Activated naive CD4-positive, alpha-beta T cell treated with anti-CD3 and anti-CD28 coated beads, Interleukin-2, amount 10 ng/mL, durations not matched to agents 7 days and 5 days (primary cell): Measurements from ENCODE around the gene ACAT1.
"Not testable (repeated sequence)": the region's sequence is repeated elsewhere in the genome, so short reads cannot be mapped to it uniquely, and the experiment has no call there.

Source experiments
- CTCF ChIA-PET: fragments of 350-600 bp; sonication (Branson Sonifier 250); formaldehyde crosslinking; loops from one replicate; lab custom pipeline; 2021; ENCODE audit warnings: antibody characterized with exemption; lab: Charles Lee
- DNase-seq: peaks from one replicate; pipeline ENCODE4 v3.0.0-alpha.2; 2020
- H3K27ac Mint-ChIP-seq: one replicate; pipeline ENCODE4 v1.8.0; 2021; ENCODE audit warnings: mild to moderate bottlenecking, moderate library complexity, mixed read lengths
- H3K27me3 Mint-ChIP-seq: one replicate; pipeline ENCODE4 v1.8.0; 2021; ENCODE audit warnings: mild to moderate bottlenecking, mixed read lengths
- H3K36me3 Mint-ChIP-seq: one replicate; pipeline ENCODE4 v1.8.0; 2021; ENCODE audit warnings: mixed read lengths
- H3K4me1 Mint-ChIP-seq: one replicate; pipeline ENCODE4 v1.8.0; 2021; ENCODE audit warnings: mixed read lengths
- H3K4me3 Mint-ChIP-seq: one replicate; pipeline ENCODE4 v1.8.0; 2021; ENCODE audit warnings: mild to moderate bottlenecking, moderate library complexity, mixed read lengths
- H3K9me3 Mint-ChIP-seq: one replicate; pipeline ENCODE4 v1.8.0; 2021; ENCODE audit warnings: mixed read lengths

ACAT1 gene

DNA sequence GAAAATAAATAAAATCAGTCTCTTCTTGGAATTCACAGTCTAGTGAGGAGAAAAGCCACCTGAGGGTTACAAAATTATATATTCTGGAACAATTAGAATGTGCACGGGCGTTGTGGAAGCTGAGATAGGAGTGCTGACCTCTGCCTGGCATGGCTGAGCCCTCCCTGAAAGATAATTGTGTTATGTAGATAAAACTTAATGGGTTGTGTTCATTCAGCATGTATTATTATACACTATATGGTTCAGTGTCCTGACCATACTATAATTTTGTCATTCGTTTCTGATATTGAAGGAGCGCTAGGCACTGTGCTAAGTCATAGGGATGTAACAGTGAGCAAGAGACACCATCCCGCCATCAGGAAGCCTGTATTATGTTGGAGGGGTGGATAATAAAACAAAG is 3.7 kb downstream of the ACAT1 start:
- Mint-ChIP-seq H3K36me3 (peaks cover 31% of the 10 kb centered on the region), H3K4me3 (no peak overlapping the region), H3K4me1 (peaks cover 47% of the 10 kb centered on the region), H3K27me3 (no peaks in the 10 kb centered on the region), H3K27ac (peak overlapping the region; percentile 53), H3K9me3 (no peaks in the 10 kb centered on the region)
- no peak for DNase-seq
- CTCF ChIA-PET, result interaction anchor here (0.5 kb wide), 1 partner anchor 523 kb away, joined by 3 read pairs; no protein-coding TSS in a partner anchor

DNA sequence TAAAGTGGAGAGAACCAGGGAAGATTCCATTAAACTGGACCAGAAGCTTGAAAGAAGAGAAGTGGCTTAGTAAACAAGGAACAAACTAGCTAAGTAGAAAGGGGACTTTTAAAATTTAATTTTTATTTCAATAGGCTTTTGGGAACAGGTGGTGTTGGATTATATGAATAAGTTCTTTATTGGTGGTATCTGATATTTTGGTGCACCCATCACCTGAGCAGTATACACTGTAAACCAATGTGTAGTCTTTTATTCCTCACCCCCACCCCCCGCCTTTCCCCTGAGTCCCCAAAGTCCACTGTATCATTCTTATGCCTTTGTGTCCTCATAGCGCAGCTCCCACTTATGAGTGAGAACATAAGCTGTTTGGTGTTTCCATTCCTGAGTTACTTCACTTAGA is 7.4 kb downstream of the ACAT1 start:
- CTCF ChIA-PET, result interaction anchor here (1.0 kb wide), 1 partner anchor 10 kb away, joined by 4 read pairs; no protein-coding TSS in a partner anchor
- H3K36me3 Mint-ChIP-seq, result peaks cover 38% of the 10 kb centered on the region
- peaks cover 18% of the 10 kb centered on the region for H3K4me1 Mint-ChIP-seq
- no peaks in the 10 kb centered on the region for H3K9me3 Mint-ChIP-seq
- DNase-seq, result no peak
- H3K4me3 Mint-ChIP-seq, result no peak overlapping the region
- H3K27ac Mint-ChIP-seq, result no peak overlapping the region
- H3K27me3 Mint-ChIP-seq, result no peaks in the 10 kb centered on the region

DNA sequence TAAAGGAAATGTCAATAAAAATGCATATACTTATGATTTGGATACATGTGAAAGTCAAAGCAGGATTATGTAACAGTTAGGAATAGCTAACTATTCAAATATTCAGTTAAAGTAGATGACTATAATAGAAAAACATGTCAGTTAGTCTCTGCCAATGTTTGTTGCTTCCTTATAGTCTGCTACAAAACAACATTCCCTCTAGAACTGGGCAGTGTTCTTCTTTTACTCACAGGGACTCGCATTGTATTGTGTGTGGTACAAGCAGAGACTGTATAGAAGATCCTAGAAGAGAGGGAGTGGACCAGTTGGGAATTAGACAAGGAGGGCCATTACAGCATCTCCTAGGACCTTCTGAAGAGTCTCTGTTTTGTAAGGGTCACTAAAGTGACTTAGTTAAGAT is 10.6 kb downstream of the ACAT1 start:
- CTCF ChIA-PET, result no interaction called here
- Mint-ChIP-seq H3K4me1 (peaks cover 4% of the 10 kb centered on the region), H3K27me3 (no peaks in the 10 kb centered on the region), H3K36me3 (peaks cover 34% of the 10 kb centered on the region), H3K4me3 (no peak overlapping the region), H3K9me3 (no peaks in the 10 kb centered on the region), H3K27ac (no peak overlapping the region)
- no peak for DNase-seq

DNA sequence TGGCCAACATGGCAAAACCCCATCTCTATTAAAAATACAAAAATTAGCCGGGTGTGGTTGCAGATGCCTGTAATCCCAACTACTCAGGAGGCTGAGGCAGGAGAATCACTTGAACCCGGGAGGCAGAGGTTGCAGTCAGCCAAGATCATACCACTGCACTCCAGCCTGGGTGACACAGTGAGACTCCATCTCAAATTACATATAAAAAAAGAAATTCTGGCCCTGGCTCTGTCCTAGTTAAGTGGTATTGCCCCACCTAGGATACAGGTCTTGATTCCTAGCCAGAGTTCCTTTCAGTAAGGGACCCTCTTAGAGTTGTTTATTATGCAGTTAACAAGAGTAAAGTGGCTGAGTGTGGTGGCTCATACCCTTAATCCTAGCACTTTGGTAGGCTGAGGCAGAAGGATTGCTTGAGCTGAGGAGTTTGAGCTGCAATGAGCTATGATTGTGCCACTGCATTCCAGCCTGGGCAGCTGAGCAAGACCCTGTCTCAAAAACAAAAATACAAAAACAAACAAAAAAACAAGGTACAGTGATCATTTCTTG is 11.7 kb downstream of the ACAT1 start:
- H3K27ac Mint-ChIP-seq, H3K4me1 Mint-ChIP-seq, H3K4me3 Mint-ChIP-seq, H3K9me3 Mint-ChIP-seq, H3K27me3 Mint-ChIP-seq, DNase-seq: not testable (repeated sequence)
- CTCF ChIA-PET, result interaction anchor here (0.6 kb wide), 1 partner anchor 39 kb away, joined by 3 read pairs; no protein-coding TSS in a partner anchor
- H3K36me3 Mint-ChIP-seq, result peaks cover 32% of the 10 kb centered on the region

DNA sequence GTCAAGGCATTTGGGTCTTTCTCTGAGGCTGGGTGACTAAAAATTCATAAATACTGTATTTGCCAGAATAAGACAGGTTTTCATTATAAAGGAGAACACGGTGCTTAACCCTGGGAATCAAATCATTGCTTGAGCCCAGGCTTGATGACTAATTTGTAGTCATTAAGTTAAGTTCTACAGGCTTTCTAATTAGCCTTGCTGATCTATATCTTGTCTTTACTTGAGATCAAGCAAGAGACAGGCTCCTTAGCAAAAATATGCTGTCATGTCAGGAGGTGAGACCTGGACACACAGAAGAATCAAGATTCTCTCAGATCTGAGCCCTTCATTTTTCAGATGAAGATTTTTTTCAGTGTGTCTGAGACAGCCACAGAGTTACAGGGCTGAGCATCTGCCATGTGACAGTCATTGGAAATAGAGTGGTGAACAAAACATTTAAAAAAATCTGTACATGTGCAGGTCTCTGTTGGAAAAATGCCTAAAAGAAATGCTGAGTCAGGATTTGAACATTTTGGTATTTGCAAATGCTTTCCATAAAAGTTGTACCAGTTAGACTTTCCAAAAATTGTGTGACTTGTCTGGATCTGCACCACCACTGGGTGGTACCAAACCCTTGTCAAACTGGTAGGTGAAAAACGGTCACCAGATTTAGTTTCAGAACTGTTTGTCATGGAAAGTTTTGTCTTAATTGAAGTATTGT is 14.6 kb downstream of the ACAT1 start:
- peak overlapping the region; percentile 55 for H3K27ac Mint-ChIP-seq
- H3K9me3 Mint-ChIP-seq, result no peaks in the 10 kb centered on the region
- no peaks in the 10 kb centered on the region for H3K27me3 Mint-ChIP-seq
- peak; percentile 32 for DNase-seq
- CTCF ChIA-PET, result no interaction called here
- H3K4me1 Mint-ChIP-seq, result peaks cover 4% of the 10 kb centered on the region
- peaks cover 38% of the 10 kb centered on the region for H3K36me3 Mint-ChIP-seq
- no peak overlapping the region for H3K4me3 Mint-ChIP-seq

DNA sequence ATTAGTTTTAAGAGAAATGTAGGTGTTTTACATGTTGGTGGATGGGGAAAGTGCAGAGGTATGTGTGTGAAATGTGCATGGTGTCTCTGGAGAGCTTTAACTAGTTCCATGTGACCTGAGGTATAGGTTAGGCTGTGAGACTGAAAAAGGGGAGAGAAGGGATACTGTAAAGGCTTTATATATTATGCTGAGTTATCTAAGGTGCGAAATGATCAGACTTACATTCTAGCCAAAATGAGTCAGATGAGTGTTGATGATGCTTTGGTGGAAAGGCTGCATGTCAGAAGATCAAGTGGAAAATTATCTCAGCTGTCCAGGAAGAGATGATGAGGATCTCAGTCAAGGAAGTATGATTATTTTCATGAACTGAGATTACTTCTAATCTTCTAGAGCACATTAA is 15.8 kb downstream of the ACAT1 start:
- Mint-ChIP-seq H3K4me3 (no peak overlapping the region), H3K27ac (peak overlapping the region; percentile 1), H3K9me3 (no peaks in the 10 kb centered on the region), H3K4me1 (peaks cover 4% of the 10 kb centered on the region), H3K36me3 (peaks cover 45% of the 10 kb centered on the region), H3K27me3 (no peaks in the 10 kb centered on the region)
- CTCF ChIA-PET, result interaction anchor here (1.2 kb wide), 1 partner anchor 18 kb away, joined by 5 read pairs; no protein-coding TSS in a partner anchor
- no peak for DNase-seq

DNA sequence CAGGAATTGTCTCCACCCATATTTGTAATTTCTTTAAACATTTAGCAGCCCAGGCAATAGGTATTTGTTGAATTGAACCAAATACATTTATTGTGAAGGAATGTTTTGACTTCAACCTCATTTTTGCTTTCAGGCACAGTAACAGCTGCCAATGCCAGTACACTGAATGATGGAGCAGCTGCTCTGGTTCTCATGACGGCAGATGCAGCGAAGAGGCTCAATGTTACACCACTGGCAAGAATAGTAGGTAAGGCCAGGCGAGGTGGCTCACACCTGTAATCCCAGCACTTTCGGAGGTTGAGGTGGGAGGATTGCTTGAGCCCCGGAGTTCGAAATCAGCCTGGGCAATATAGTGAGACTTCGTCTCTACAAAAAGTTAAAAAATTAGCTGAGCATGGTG is 20.9 kb downstream of the ACAT1 start:
- CTCF ChIA-PET, result no interaction called here
- peaks cover 64% of the 10 kb centered on the region for H3K36me3 Mint-ChIP-seq

DNA sequence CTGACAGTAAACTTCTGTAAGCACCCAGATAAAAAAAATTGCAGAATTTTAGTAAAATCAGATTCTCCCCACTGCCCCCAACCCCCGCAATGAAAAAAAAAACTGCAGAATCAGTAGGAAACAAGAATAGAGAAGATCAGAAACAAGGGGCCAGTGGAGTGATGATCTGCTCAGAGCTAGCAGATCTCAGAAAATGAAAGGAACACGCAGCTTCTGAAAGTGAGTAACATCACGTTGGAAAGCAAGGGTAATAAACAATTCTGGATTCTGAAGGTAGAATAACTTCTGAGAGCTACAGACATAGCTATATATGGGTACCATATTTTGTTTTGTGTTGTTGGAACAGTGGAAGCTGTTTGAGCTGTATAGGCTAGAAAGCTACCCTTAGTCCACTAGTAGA is 23.2 kb downstream of the ACAT1 start:
- Mint-ChIP-seq H3K27me3 (no peaks in the 10 kb centered on the region), H3K27ac (peak overlapping the region; percentile 85), H3K9me3 (no peaks in the 10 kb centered on the region), H3K4me3 (no peak overlapping the region), H3K4me1 (peaks cover 25% of the 10 kb centered on the region), H3K36me3 (peaks cover 77% of the 10 kb centered on the region)
- DNase-seq, result no peak
- CTCF ChIA-PET, result no interaction called here

More for the DNA sequence above, 20.9 kb downstream of the ACAT1 start:
- Mint-ChIP-seq H3K27me3 (no peaks in the 10 kb centered on the region), H3K9me3 (no peaks in the 10 kb centered on the region), H3K4me3 (no peak overlapping the region), H3K4me1 (peaks cover 25% of the 10 kb centered on the region), H3K27ac (no peak overlapping the region)
- DNase-seq, result no peak

DNA sequence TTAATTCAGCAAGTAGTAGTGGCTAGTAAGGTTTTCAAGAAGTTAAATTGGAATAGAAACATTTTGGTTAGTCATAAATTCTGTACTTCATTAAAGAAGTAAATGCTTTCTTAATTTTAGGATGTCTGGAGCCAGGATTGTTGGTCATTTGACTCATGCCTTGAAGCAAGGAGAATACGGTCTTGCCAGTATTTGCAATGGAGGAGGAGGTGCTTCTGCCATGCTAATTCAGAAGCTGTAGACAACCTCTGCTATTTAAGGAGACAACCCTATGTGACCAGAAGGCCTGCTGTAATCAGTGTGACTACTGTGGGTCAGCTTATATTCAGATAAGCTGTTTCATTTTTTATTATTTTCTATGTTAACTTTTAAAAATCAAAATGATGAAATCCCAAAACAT is 25.8 kb downstream of the ACAT1 start:
- no peak overlapping the region for H3K27ac Mint-ChIP-seq
- peaks cover 25% of the 10 kb centered on the region for H3K4me1 Mint-ChIP-seq
- peaks cover 80% of the 10 kb centered on the region for H3K36me3 Mint-ChIP-seq
- H3K27me3 Mint-ChIP-seq, result no peaks in the 10 kb centered on the region
- no peaks in the 10 kb centered on the region for H3K9me3 Mint-ChIP-seq
- DNase-seq, result no peak
- CTCF ChIA-PET, result no interaction called here
- H3K4me3 Mint-ChIP-seq, result no peak overlapping the region

DNA sequence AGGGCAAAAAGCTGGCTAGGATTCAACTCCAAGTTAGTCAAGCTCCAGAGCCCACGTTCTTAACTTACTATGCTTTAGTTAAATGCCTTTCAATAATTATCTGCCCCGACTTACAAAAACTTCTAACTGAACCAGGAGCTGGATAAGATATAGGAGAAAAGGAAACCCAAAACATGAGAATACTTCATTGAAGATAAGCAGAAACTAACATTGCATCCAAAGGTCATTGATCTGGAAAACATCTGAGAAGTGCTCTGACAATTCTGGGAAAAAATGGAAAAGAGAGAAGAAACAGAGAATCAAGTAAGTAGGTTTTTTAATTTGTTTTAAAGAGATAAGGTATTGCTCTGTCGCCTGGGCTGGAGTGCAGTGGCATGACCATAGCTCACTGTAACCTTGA is 27.2 kb downstream of the ACAT1 start:
- CTCF ChIA-PET, result no interaction called here
- Mint-ChIP-seq H3K9me3 (no peaks in the 10 kb centered on the region), H3K36me3 (peaks cover 74% of the 10 kb centered on the region), H3K27me3 (no peaks in the 10 kb centered on the region), H3K27ac (no peak overlapping the region), H3K4me1 (peaks cover 23% of the 10 kb centered on the region), H3K4me3 (no peak overlapping the region)
- DNase-seq, result no peak

DNA sequence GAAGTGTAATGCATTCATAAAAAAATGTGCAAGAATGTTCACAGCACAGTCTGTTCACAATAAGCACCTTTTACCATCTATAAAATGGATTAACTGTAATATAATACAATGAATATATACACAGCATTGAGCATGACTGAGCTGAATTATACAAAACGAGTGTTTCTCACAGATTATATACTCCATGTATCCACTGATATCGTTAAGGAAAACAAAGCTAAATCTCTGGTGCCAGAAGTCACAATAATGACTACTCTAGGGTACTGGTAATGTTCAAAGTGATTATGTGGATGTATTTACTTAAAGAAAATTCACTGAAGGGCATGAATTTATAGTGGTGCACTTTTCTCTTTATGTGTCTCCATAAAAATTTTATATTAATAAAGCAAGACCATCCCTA is 33.2 kb downstream of the ACAT1 start:
- Mint-ChIP-seq H3K4me3 (no peak overlapping the region), H3K4me1 (no peaks in the 10 kb centered on the region), H3K27ac (no peak overlapping the region), H3K36me3 (peaks cover 60% of the 10 kb centered on the region), H3K27me3 (no peaks in the 10 kb centered on the region), H3K9me3 (no peaks in the 10 kb centered on the region)
- CTCF ChIA-PET, result no interaction called here
- no peak for DNase-seq

DNA sequence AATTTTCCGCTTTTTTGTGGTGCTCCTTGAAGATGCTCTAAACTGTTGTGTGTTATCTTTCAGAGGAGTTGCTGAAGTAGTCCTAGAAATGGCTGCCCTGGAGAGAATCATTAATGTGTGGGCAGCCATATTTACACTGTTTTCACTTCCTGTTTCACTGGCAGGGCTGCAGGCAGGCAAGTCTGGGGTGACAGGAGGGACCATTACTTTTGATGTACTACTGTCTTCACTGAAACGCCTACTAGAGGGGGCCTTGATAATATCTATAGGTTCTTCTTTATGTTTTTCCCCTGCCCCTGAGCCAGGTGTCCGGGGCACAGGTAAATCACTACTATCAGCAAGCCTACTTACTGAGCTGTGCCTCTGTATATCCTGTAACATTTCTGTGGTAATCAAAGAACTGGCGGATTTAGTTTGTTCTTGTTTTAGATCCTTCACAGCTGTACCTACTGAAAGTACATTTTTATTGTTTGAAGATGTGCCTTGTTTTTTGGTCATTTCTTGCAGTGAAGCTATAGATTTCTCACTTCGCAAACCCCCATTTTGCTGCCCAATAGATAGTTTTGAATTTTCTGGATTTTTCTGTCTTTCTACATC is 39.7 kb downstream of the ACAT1 start:
- H3K27ac Mint-ChIP-seq, result peak overlapping the region; percentile 70
- no peaks in the 10 kb centered on the region for H3K27me3 Mint-ChIP-seq
- no peak overlapping the region for H3K4me3 Mint-ChIP-seq
- CTCF ChIA-PET, result no interaction called here
- peaks cover 49% of the 10 kb centered on the region for H3K36me3 Mint-ChIP-seq
- H3K9me3 Mint-ChIP-seq, result no peaks in the 10 kb centered on the region
- no peak for DNase-seq
- H3K4me1 Mint-ChIP-seq, result peaks cover 9% of the 10 kb centered on the region

DNA sequence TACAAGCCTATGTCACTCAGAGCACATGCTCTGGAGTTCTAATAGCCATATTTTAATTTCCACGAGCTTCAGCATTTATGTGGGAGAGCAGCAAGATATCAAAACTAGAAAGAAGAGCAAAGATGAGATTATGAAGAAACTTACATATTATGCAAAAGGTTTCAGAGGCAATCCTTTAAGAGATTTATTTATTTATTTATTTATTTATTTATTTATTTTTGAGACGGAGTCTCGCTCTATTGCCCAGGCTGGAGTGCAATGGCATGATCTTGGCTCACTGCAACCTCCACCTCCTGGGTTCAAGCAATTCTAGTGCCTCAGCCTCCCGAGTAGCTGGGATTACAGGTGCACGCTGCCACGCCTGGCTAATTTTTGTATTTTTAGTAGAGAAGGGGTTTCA is 41.5 kb downstream of the ACAT1 start:
- CTCF ChIA-PET, H3K27me3 Mint-ChIP-seq, H3K4me1 Mint-ChIP-seq, H3K9me3 Mint-ChIP-seq, H3K4me3 Mint-ChIP-seq, H3K27ac Mint-ChIP-seq, DNase-seq: not testable (repeated sequence)
- peaks cover 55% of the 10 kb centered on the region for H3K36me3 Mint-ChIP-seq

DNA sequence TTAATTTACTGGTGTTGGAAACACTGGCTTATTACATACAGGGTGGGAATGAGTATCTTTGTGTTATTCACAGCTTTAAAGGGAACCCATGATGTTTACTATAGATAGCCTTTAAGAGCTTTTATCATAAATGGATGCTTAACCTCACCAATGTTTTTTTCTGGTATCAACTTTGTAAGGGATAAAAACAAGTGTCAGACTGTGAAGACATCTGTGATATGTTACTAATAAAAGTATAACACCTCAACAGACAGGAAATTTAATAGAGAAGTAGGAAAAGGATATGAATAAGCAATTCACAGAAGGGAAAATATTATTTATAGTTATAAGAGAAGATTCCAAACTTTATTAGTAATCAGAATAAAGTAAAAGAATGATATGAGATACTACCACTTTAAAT is 46.3 kb downstream of the ACAT1 start:
- CTCF ChIA-PET, result no interaction called here
- H3K27me3 Mint-ChIP-seq, result no peaks in the 10 kb centered on the region
- DNase-seq, result no peak
- no peak overlapping the region for H3K4me3 Mint-ChIP-seq
- H3K9me3 Mint-ChIP-seq, result no peaks in the 10 kb centered on the region
- H3K27ac Mint-ChIP-seq, result no peak overlapping the region
- peaks cover 52% of the 10 kb centered on the region for H3K36me3 Mint-ChIP-seq
- peaks cover 10% of the 10 kb centered on the region for H3K4me1 Mint-ChIP-seq

DNA sequence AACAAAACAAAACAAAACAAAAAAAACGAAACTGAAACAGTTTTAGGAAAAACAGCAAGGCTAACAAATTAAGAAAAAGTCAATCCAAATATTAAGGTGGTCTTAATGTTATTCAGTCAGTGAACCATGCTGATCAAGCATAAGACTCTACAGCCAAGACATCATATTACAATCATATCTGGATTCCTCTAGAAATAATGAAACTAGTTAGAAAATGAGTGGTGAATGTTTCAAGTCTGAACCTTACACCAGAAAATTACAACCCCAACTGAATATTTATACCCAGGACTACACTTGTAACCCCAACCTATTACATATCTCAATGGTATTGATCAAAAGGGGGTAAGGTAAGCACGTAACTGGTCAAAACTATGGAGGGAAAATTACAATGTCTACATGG is 48.8 kb downstream of the ACAT1 start:
- H3K4me3 Mint-ChIP-seq, result no peak overlapping the region
- H3K36me3 Mint-ChIP-seq, result peaks cover 63% of the 10 kb centered on the region
- no peak for DNase-seq
- CTCF ChIA-PET, result interaction anchor here (0.6 kb wide), 1 partner anchor 36 kb away, joined by 3 read pairs; no protein-coding TSS in a partner anchor
- H3K4me1 Mint-ChIP-seq, result peaks cover 10% of the 10 kb centered on the region
- no peaks in the 10 kb centered on the region for H3K27me3 Mint-ChIP-seq
- no peaks in the 10 kb centered on the region for H3K9me3 Mint-ChIP-seq
- H3K27ac Mint-ChIP-seq, result no peak overlapping the region
